HepG2 (cell line): Measurements from ENCODE around the gene GTF2F2. TPM values are rescaled to one million over a fixed set of nuclear protein-coding genes. Genes with fewer than 3 reads are reported as not detected.

Source experiments
- ATAC-seq: fragments of 200-7000 bp; cut with Tn5 transposase; 3 replicates; pipeline ENCODE4 v1.9.1; 2020; ENCODE audit warnings: mild to moderate bottlenecking, moderate library complexity
- BruUV-seq: library from RNA; stranded (reverse); fragments of 400-500 nt; replicated peaks from 2 replicates; lab custom pipeline; 2021; lab: Mats Ljungman, UMichigan
- CTCF ChIA-PET: fragments of 300-600 bp; formaldehyde crosslinking; extraction: SDS; loops from one replicate; lab custom pipeline; 2021; ENCODE audit warnings: low total read pairs, inconsistent platforms, low intra/inter-chr PET ratio; lab: Yijun Ruan, JAX
- POLR2A ChIA-PET: fragments of 350-600 bp; sonication (Branson Sonifier 250); formaldehyde crosslinking; loops from one replicate; lab custom pipeline; 2020; ENCODE audit warnings: antibody characterized with exemption, inconsistent platforms; lab: Yijun Ruan, JAX
- DNase-seq: peaks from one replicate; pipeline ENCODE4 v3.0.0-alpha.2; 2015; ENCODE audit warnings: low spot score
- FAIRE-seq: peaks from 3 replicates; lab custom pipeline; 2011; peaks lifted over from hg19 to GRCh38; lab: Jason Lieb, UNC
- H2AFZ ChIP-seq: one replicate; pipeline ENCODE4 v1.6.1; 2011; ENCODE audit warnings: low read length, inconsistent platforms
- H3K27ac ChIP-seq: fragments of 300-600 bp; 3 replicates; pipeline ENCODE4 v1.8.0; 2011; ENCODE audit warnings: mixed run types, mild to moderate bottlenecking, mixed read lengths, low read length, inconsistent platforms; ENCODE audit not compliant: insufficient read depth; ENCODE audit errors: extremely low read length
- H3K27me3 ChIP-seq, 2 experiments: fragments of 200-600 bp in 1 of 2; 2 replicates in 1 of 2; 3 replicates in 1 of 2; pipeline versions ENCODE4 v1.6.0 to v1.8.0; 2011; ENCODE audit warnings: low read length in 2 of 2, mild to moderate bottlenecking in 2 of 2, moderate library complexity in 2 of 2, inconsistent platforms in 1 of 2; ENCODE audit not compliant: insufficient read depth in 2 of 2, control insufficient read depth in 1 of 2
- H3K36me3 ChIP-seq, 2 experiments: fragments of 200-600 bp in 1 of 2; replicated peaks in 1 of 2; 2 replicates in 1 of 2; 3 replicates in 1 of 2; pipeline versions ENCODE4 v1.5.1 to v1.8.0; 2011; ENCODE audit warnings: low read length in 2 of 2, inconsistent platforms in 1 of 2; ENCODE audit not compliant: insufficient read depth in 2 of 2, control insufficient read depth in 1 of 2
- H3K4me1 ChIP-seq: 2 replicates; pipeline ENCODE4 v1.5.1; 2012; ENCODE audit warnings: low read length, inconsistent platforms; ENCODE audit not compliant: insufficient read depth
- H3K4me2 ChIP-seq: 2 replicates; pipeline ENCODE4 v1.6.0; 2011; ENCODE audit warnings: low read depth, low read length, inconsistent platforms
- H3K4me3 ChIP-seq, 3 experiments: fragments of 200-600 bp in 1 of 3; sonication (generic), shearing (Covaris generic) in 1 of 3; replicated peaks in 1 of 3; 2 replicates each; pipeline ENCODE4 v1.5.1; 2011 to 2016; ENCODE audit warnings: low read length in 3 of 3, inconsistent platforms in 2 of 3, low read depth in 2 of 3, mild to moderate bottlenecking in 2 of 3, control low read depth in 1 of 3, mixed read lengths in 1 of 3; ENCODE audit not compliant: insufficient read depth in 1 of 3
- H3K79me2 ChIP-seq: one replicate; pipeline ENCODE4 v1.6.1; 2011; ENCODE audit warnings: low read length, inconsistent platforms; ENCODE audit not compliant: insufficient read depth
- H3K9ac ChIP-seq: 2 replicates; pipeline ENCODE4 v1.6.0; 2011; ENCODE audit warnings: mild to moderate bottlenecking, low read depth, low read length, inconsistent platforms; ENCODE audit not compliant: insufficient read depth
- H3K9me3 ChIP-seq: 2 replicates; pipeline ENCODE4 v1.5.1; 2012; ENCODE audit warnings: mild to moderate bottlenecking, low read length
- H4K20me1 ChIP-seq: 2 replicates; pipeline ENCODE4 v1.6.0; 2011; ENCODE audit warnings: inconsistent platforms, mild to moderate bottlenecking, low read length, moderate library complexity; ENCODE audit not compliant: insufficient read depth
- AKAP8 ChIP-seq: sonication (generic); formaldehyde crosslinking; IDR thresholded peaks from 2 replicates; pipeline ENCODE4 v1.5.1; 2020; ENCODE audit warnings: mild to moderate bottlenecking, missing genetic modification reagents
- ATF7-NPFF ChIP-seq: sonication (generic); formaldehyde crosslinking; IDR thresholded peaks from 2 replicates; pipeline ENCODE4 v1.8.1; 2023; ENCODE audit warnings: mild to moderate bottlenecking, low read depth, missing genetic modification reagents, moderate library complexity
- MTF1 ChIP-seq: sonication (generic); formaldehyde crosslinking; IDR thresholded peaks from 2 replicates; pipeline ENCODE4 v1.5.0; 2020; ENCODE audit warnings: missing genetic modification reagents
- NFATC3 ChIP-seq: sonication (generic); formaldehyde crosslinking; IDR thresholded peaks from 2 replicates; pipeline ENCODE4 v1.5.1; 2020; ENCODE audit warnings: mild to moderate bottlenecking, missing genetic modification reagents
- SIX4 ChIP-seq: sonication (generic); formaldehyde crosslinking; IDR thresholded peaks from 2 replicates; pipeline ENCODE4 v1.4.0; 2020; ENCODE audit warnings: missing genetic modification reagents
- TOPORS ChIP-seq: sonication (generic); formaldehyde crosslinking; IDR thresholded peaks from 2 replicates; pipeline ENCODE4 v1.8.0; 2023; ENCODE audit warnings: mild to moderate bottlenecking, missing genetic modification reagents
- YY1 ChIP-seq: IDR thresholded peaks from 2 replicates; pipeline ENCODE4 v1.6.1; 2011; ENCODE audit warnings: low read length, low read depth, moderate library complexity, mild to moderate bottlenecking; ENCODE audit not compliant: insufficient read depth, insufficient replicate concordance
- ZFP1 ChIP-seq: IDR thresholded peaks from 2 replicates; pipeline ENCODE4 v1.6.1; 2016
- ZNF230 ChIP-seq: sonication (generic); formaldehyde crosslinking; IDR thresholded peaks from 2 replicates; pipeline ENCODE4 v1.4.0; 2020; ENCODE audit warnings: mild to moderate bottlenecking, missing genetic modification reagents
- ZNF292 ChIP-seq: sonication (generic); formaldehyde crosslinking; IDR thresholded peaks from 2 replicates; pipeline ENCODE4 v1.8.1; 2022; ENCODE audit warnings: mild to moderate bottlenecking, low read depth, missing genetic modification reagents, borderline replicate concordance
- ZNF562 ChIP-seq: sonication (generic); formaldehyde crosslinking; IDR thresholded peaks from 2 replicates; pipeline ENCODE4 v1.8.0; 2022; ENCODE audit warnings: missing genetic modification reagents, borderline replicate concordance
- ZNF816 ChIP-seq: sonication (generic); formaldehyde crosslinking; IDR thresholded peaks from 2 replicates; pipeline ENCODE4 v1.8.0; 2022; ENCODE audit warnings: missing genetic modification reagents, mild to moderate bottlenecking, borderline replicate concordance
- WGBS: methylation state at CpG from one replicate; pipeline ENCODE4 v1.1.6; 2017; ENCODE audit warnings: low lambda C conversion rate; 5-methylcytosine and 5-hydroxymethylcytosine counted together
- in situ Hi-C: cut with HindIII; loops from 2 replicates; pipeline ENCODE4 v1.10.0; 2017; ENCODE audit warnings: low pct_unique_long_range_greater_than_20kb; ENCODE audit not compliant: extremely low pct_ligation_motif_present
- intact Hi-C: fragments of 100-400 bp; cut with micrococcal nuclease; formaldehyde crosslinking; loops from one replicate; pipeline ENCODE4 v1.10.0; 2022; ENCODE audit not compliant: unreplicated experiment
- polyA plus RNA-seq, 8 experiments: library from polyadenylated mRNA; depleted of rRNA in 3 of 8; stranded (reverse) in 7 of 8; unstranded in 1 of 8; fragments of >200 nt; fragmentation: Illumina TruSeq in 4 of 8; extraction: Trizol in 4 of 8; gene quantifications; 2 replicates each; pipeline versions ENCODE4 v1.2.1 to v1.2.3, GENCODE V29; 2011 to 2016; ENCODE audit warnings: low read depth in 4 of 8, missing spikeins in 1 of 8, mixed read lengths in 1 of 8; ENCODE audit not compliant: insufficient read depth in 1 of 8
- total RNA-seq, 5 experiments: library from RNA; depleted of rRNA; stranded (reverse); fragments of >200 nt; fragmentation: Illumina TruSeq; extraction: Trizol; gene quantifications; 2 replicates each; pipeline ENCODE4 v1.2.3, GENCODE V29; 2016; ENCODE audit warnings: low read depth in 1 of 5
- TF ChIP-seq, protein P1 (sequence below): sonication (generic); formaldehyde crosslinking; conservative IDR thresholded peaks from 2 replicates; pipeline ENCODE4 v1.4.0; 2020; ENCODE audit warnings: missing genetic modification reagents
- TF ChIP-seq, protein P2 (sequence below): sonication (generic); formaldehyde crosslinking; IDR thresholded peaks from 2 replicates; pipeline ENCODE4 v1.5.0; 2020; ENCODE audit warnings: missing genetic modification reagents

Gene GTF2F2
- total and polyA plus RNA-seq, 2 of the 13 experiments (the other 11 are each of a cell fraction or from before 2014, with no cell fraction given) = 10.6 to 32.8 TPM

DNA sequence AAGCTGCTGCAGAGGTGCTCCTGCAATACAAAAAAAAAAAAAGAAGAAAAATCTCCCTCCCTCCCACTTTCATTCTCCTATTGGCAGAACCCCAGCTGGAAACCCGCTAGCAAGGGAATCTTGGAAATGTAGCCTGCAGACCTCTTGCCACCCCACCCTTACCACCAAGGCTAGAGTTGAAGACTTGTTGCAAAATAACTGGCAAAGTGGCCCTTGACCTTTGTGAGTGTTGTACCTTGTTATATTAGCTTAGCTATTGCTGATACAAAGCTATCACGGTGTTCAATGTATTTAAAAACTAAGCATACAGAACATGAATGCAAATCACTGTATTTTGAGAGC lies 138.0 kb downstream of the GTF2F2 start (continued):
- TF ChIP-seq YY1 = no peak
- no peak for TF ChIP-seq ZNF230 (CRISPR knock-in tag)

DNA sequence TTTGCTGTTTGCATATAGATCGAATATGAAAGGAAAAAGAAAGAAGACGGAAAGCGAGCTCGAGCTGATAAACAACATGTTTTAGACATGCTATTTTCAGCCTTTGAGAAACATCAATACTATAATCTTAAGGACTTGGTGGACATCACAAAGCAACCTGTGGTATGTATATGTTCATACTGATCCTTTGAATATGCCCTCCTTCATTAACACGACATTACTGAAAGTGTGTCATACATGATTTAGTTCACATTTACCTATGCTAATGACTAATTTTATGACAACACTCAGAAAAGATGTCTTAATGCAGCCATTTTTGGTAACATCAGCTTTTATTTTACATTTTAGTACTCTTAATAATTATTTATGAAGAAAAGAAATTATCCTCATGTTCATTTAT lies 146.9 kb downstream of the GTF2F2 start:
- H3K4me3 ChIP-seq = no peak overlapping the region
- H4K20me1 ChIP-seq = no peaks in the 10 kb centered on the region
- no peaks in the 10 kb centered on the region for H3K36me3 ChIP-seq
- no peak for DNase-seq
- BruUV-seq = no TSS peak
- H3K4me1 ChIP-seq = no peaks in the 10 kb centered on the region
- H3K9me3 ChIP-seq = no peaks in the 10 kb centered on the region
- no peak for FAIRE-seq
- intact Hi-C loops (no loop called here), in situ Hi-C loops (no loop called here)
- no peaks in the 10 kb centered on the region for H3K79me2 ChIP-seq
- TF ChIP-seq, protein P1, sequence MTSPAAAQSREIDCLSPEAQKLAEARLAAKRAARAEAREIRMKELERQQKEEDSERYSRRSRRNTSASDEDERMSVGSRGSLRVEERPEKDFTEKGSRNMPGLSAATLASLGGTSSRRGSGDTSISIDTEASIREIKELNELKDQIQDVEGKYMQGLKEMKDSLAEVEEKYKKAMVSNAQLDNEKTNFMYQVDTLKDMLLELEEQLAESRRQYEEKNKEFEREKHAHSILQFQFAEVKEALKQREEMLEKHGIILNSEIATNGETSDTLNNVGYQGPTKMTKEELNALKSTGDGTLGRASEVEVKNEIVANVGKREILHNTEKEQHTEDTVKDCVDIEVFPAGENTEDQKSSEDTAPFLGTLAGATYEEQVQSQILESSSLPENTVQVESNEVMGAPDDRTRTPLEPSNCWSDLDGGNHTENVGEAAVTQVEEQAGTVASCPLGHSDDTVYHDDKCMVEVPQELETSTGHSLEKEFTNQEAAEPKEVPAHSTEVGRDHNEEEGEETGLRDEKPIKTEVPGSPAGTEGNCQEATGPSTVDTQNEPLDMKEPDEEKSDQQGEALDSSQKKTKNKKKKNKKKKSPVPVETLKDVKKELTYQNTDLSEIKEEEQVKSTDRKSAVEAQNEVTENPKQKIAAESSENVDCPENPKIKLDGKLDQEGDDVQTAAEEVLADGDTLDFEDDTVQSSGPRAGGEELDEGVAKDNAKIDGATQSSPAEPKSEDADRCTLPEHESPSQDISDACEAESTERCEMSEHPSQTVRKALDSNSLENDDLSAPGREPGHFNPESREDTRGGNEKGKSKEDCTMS = no peak
- no peak for TF ChIP-seq NFATC3 (CRISPR knock-in tag)
- POLR2A ChIA-PET = no interaction called here
- no peak overlapping the region for H3K4me2 ChIP-seq
- no peaks in the 10 kb centered on the region for H3K27me3 ChIP-seq
- 97% methylated on average over 5 of the region's 5 CpGs for WGBS
- H3K27ac ChIP-seq = no peak overlapping the region
- ATAC-seq = no peak
- no peak overlapping the region for H3K9ac ChIP-seq
- no peak overlapping the region for H2AFZ ChIP-seq
- CTCF ChIA-PET = no interaction called here

DNA sequence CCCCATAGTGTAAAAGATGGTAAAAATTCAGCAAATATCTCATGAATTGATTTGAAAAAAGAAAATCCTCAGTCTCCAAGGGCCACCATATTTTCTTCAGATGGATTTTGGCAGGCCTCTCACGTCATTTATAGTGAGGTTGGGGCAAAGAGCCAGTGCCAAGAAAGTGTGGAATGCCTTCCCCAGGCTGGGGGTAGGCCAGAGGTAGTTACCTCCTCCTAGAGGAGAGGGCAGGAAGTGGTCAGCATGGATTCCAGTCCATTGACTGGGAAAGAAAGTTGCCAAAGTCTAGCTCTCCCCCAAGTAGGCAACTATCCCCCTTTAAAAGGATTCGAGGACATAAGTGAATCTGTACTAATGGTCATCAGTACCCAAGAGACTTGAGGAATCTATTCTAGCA lies 148.9 kb downstream of the GTF2F2 start:
- Histone ChIP-seq H3K27ac (no peak overlapping the region), H3K4me1 (no peaks in the 10 kb centered on the region), H3K4me2 (no peak overlapping the region), H3K36me3 (no peaks in the 10 kb centered on the region), H3K27me3 (no peaks in the 10 kb centered on the region), H4K20me1 (no peaks in the 10 kb centered on the region), H3K9me3 (no peaks in the 10 kb centered on the region), H3K79me2 (no peaks in the 10 kb centered on the region), H3K9ac (no peak overlapping the region), H3K4me3 (no peak overlapping the region), H2AFZ (no peak overlapping the region)
- BruUV-seq = no TSS peak
- FAIRE-seq (no peak), DNase-seq (no peak), ATAC-seq (no peak)
- ChIA-PET POLR2A (no interaction called here), CTCF (no interaction called here)
- in situ Hi-C loops = no loop called here
- intact Hi-C loops = no loop called here
- 97% methylated on average over 2 of the region's 2 CpGs for WGBS
- TF ChIP-seq MTF1 (no peak), ZNF816 (no peak), ZNF562 (CRISPR knock-in tag) (no peak), ATF7-NPFF (CRISPR knock-in tag) (no peak), AKAP8 (CRISPR knock-in tag) (no peak), ZFP1 (no peak), SIX4 (no peak), ZNF292 (CRISPR knock-in tag) (no peak), TOPORS (CRISPR knock-in tag) (no peak)
- TF ChIP-seq, protein P2, sequence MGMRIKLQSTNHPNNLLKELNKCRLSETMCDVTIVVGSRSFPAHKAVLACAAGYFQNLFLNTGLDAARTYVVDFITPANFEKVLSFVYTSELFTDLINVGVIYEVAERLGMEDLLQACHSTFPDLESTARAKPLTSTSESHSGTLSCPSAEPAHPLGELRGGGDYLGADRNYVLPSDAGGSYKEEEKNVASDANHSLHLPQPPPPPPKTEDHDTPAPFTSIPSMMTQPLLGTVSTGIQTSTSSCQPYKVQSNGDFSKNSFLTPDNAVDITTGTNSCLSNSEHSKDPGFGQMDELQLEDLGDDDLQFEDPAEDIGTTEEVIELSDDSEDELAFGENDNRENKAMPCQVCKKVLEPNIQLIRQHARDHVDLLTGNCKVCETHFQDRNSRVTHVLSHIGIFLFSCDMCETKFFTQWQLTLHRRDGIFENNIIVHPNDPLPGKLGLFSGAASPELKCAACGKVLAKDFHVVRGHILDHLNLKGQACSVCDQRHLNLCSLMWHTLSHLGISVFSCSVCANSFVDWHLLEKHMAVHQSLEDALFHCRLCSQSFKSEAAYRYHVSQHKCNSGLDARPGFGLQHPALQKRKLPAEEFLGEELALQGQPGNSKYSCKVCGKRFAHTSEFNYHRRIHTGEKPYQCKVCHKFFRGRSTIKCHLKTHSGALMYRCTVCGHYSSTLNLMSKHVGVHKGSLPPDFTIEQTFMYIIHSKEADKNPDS (CRISPR knock-in tag) = no peak
